HG03439 (cell line): ENCODE data around the gene PLCG1.
A peak's percentile ranks its signal among the peaks of the same experiment; 100 is the strongest.
"Not testable (repeated sequence)": the region's sequence is repeated elsewhere in the genome, so short reads cannot be mapped to it uniquely, and the experiment has no call there.

Experiments
- ATAC-seq: cut with Tn5 transposase; IDR thresholded peaks from one replicate; pipeline ENCODE4 v1.9.1; 2021; ENCODE audit warnings: mild to moderate bottlenecking, moderate library complexity; ENCODE audit not compliant: unreplicated experiment

The PLCG1 gene

GRCh38 chr20:41136680-41137613 lies at the start of gene PLCG1:
Gene PLCG1, plus strand, starts transcription at chr20:41137543. Its CDS starts 99 bp downstream, at chr20:41137642.
- peak; percentile 42 for ATAC-seq

GRCh38 chr20:41087777-41088176 lies 49.6 kb upstream of the PLCG1 start:
- no peak for ATAC-seq

- no peak for ATAC-seq
These were observed 47.8 kb upstream of the PLCG1 start for GRCh38 chr20:41089555-41089954.

GRCh38 chr20:41091927-41092326 lies 45.4 kb upstream of the PLCG1 start:
- ATAC-seq, result no peak

- ATAC-seq, result no peak
These were observed 42.8 kb upstream of the PLCG1 start for GRCh38 chr20:41094353-41095055.

- no peak for ATAC-seq
These were observed 42.0 kb upstream of the PLCG1 start for GRCh38 chr20:41095110-41095969.

GRCh38 chr20:41098703-41099250 lies 38.6 kb upstream of the PLCG1 start:
- ATAC-seq, result no peak

- ATAC-seq, result no peak
These were observed 37.3 kb upstream of the PLCG1 start for GRCh38 chr20:41100001-41100480.

- no peak for ATAC-seq
These were observed 35.7 kb upstream of the PLCG1 start for GRCh38 chr20:41101660-41102059.

- ATAC-seq, result no peak
These were observed 28.8 kb upstream of the PLCG1 start for GRCh38 chr20:41108531-41108930.

- no peak for ATAC-seq
These were observed 27.3 kb upstream of the PLCG1 start for GRCh38 chr20:41110012-41110411.

GRCh38 chr20:41110930-41111577 lies 26.3 kb upstream of the PLCG1 start:
- no peak for ATAC-seq

GRCh38 chr20:41111578-41111951 lies 25.8 kb upstream of the PLCG1 start:
- no peak for ATAC-seq

GRCh38 chr20:41116282-41116956 lies 20.9 kb upstream of the PLCG1 start:
- ATAC-seq, result no peak

- not testable (repeated sequence) for ATAC-seq
These were observed 19.2 kb upstream of the PLCG1 start for GRCh38 chr20:41118159-41118558.

GRCh38 chr20:41118632-41119031 lies 18.7 kb upstream of the PLCG1 start:
- no peak for ATAC-seq

GRCh38 chr20:41119614-41120561 lies 17.5 kb upstream of the PLCG1 start:
- ATAC-seq, result no peak

- no peak for ATAC-seq
These were observed 15.9 kb upstream of the PLCG1 start for GRCh38 chr20:41121399-41121798.
